NCI-H1092 treated with DMSO at 0.1 percent for 48 hours (cell line): ENCODE results near the gene CDH23.

Source experiments
- DNase-seq: peaks from one replicate; lab custom pipeline; 2025; lab: John Stamatoyannopoulos, UW

The CDH23 gene

GRCh38 chr10:71467161-71467560, 70.4 kb downstream of the CDH23 start:
- DNase-seq: no peak

GRCh38 chr10:71467569-71468362, 71.0 kb downstream of the CDH23 start:
- no peak for DNase-seq

GRCh38 chr10:71468363-71469094, 71.8 kb downstream of the CDH23 start:
- DNase-seq: no peak

GRCh38 chr10:71471006-71471405, 74.3 kb downstream of the CDH23 start:
- DNase-seq: no peak

- no peak for DNase-seq
These were observed 75.2 kb downstream of the CDH23 start for GRCh38 chr10:71471957-71472365.

- no peak for DNase-seq
These were observed 75.7 kb downstream of the CDH23 start for GRCh38 chr10:71472466-71472865.

GRCh38 chr10:71472912-71473311, 76.2 kb downstream of the CDH23 start:
- DNase-seq: no peak

- DNase-seq: no peak
These were observed 77.2 kb downstream of the CDH23 start for GRCh38 chr10:71473671-71474599.

- no peak for DNase-seq
These were observed 78.1 kb downstream of the CDH23 start for GRCh38 chr10:71474702-71475242.

- no peak for DNase-seq
These were observed 78.6 kb downstream of the CDH23 start for GRCh38 chr10:71475243-71475871.

- no peak for DNase-seq
These were observed 79.7 kb downstream of the CDH23 start for GRCh38 chr10:71476228-71477011.

- DNase-seq: no peak
These were observed 81.5 kb downstream of the CDH23 start for GRCh38 chr10:71478173-71478572.

- no peak for DNase-seq
These were observed 82.2 kb downstream of the CDH23 start for GRCh38 chr10:71478813-71479365.

- no peak for DNase-seq
These were observed 83.1 kb downstream of the CDH23 start for GRCh38 chr10:71479831-71480230.

GRCh38 chr10:71480662-71481061, 83.9 kb downstream of the CDH23 start:
- DNase-seq: no peak

- no peak for DNase-seq
These were observed 85.2 kb downstream of the CDH23 start for GRCh38 chr10:71481746-71482410.

GRCh38 chr10:71482620-71483019, 85.9 kb downstream of the CDH23 start:
- no peak for DNase-seq

GRCh38 chr10:71483135-71483534, 86.4 kb downstream of the CDH23 start:
- DNase-seq: no peak

- DNase-seq: no peak
These were observed 87.4 kb downstream of the CDH23 start for GRCh38 chr10:71483885-71484751.
